GM10266 (cell line): Measurements from ENCODE around the gene CDH13.

Experiments used
- DNase-seq: peaks from one replicate; pipeline ENCODE4 v3.0.0; 2012; ENCODE audit errors: extremely low spot score
- TF ChIP-seq, protein P1 (sequence below): IDR thresholded peaks from 2 replicates; pipeline ENCODE4 v1.5.1; 2012; ENCODE audit warnings: mild to moderate bottlenecking, low read depth; ENCODE audit not compliant: control insufficient read depth, insufficient read depth; ENCODE audit errors: missing control alignments

Gene CDH13

DNA sequence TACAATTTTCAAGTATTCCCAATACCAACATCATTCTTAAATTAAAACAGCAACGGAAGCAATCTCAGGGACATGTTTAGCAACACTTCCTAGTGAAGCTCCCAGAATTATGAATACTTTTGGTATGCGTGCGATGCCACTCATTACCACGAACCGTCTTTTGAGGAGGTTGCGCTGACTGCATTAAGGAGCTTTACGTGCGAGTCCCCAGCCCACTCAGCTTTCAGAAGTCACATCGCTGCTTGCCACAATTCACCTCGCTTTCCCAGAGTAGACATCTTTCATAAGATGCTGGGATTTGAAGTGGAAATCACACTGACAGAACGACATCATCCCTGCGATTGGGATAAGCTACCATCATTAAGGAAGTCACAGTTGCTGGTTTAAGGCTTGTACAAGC lies 739.5 kb downstream of the CDH13 start:
- no peak for DNase-seq
- TF ChIP-seq, protein P1, sequence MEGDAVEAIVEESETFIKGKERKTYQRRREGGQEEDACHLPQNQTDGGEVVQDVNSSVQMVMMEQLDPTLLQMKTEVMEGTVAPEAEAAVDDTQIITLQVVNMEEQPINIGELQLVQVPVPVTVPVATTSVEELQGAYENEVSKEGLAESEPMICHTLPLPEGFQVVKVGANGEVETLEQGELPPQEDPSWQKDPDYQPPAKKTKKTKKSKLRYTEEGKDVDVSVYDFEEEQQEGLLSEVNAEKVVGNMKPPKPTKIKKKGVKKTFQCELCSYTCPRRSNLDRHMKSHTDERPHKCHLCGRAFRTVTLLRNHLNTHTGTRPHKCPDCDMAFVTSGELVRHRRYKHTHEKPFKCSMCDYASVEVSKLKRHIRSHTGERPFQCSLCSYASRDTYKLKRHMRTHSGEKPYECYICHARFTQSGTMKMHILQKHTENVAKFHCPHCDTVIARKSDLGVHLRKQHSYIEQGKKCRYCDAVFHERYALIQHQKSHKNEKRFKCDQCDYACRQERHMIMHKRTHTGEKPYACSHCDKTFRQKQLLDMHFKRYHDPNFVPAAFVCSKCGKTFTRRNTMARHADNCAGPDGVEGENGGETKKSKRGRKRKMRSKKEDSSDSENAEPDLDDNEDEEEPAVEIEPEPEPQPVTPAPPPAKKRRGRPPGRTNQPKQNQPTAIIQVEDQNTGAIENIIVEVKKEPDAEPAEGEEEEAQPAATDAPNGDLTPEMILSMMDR: no peak

DNA sequence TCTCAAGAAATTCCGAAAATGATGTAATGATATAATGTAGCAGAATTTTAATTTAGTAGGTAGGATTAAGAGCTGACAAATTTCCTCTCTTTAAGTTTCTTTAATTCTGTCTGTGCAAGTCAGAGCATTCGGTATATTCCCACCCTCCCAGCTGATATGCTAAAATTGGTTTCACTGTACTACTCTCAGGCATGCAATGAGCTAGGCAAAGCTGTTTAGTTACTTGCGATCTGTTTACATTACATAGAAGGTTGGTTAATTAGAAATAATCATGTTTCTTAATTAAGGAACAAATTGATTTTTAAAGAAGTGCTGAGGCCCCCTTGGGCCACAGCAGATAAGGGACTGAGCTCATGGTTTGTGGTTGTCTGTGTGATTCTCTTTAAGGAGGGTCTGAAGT lies 748.2 kb downstream of the CDH13 start:
- TF ChIP-seq, protein P1: no peak
- no peak for DNase-seq

DNA sequence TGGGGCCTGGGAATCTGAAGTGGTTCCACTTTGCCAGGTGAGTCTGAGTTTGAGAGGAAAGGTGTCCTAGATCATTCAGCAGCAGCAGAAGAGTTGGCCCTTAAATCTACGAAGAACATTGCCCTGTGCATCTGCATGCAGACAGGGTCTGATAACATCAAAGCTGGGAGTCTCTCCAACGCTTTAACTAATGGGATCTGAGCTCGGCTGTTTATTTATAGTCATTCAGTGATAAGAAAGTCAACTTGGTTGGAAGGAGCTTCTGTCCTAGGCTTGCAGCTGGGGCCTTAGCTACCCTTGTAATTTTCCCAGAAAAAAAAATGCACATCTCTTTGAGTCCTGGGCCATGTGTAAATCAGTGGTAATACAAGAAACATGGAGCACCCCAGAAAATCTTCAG lies 763.0 kb downstream of the CDH13 start:
- no peak for DNase-seq
- TF ChIP-seq, protein P1: no peak

DNA sequence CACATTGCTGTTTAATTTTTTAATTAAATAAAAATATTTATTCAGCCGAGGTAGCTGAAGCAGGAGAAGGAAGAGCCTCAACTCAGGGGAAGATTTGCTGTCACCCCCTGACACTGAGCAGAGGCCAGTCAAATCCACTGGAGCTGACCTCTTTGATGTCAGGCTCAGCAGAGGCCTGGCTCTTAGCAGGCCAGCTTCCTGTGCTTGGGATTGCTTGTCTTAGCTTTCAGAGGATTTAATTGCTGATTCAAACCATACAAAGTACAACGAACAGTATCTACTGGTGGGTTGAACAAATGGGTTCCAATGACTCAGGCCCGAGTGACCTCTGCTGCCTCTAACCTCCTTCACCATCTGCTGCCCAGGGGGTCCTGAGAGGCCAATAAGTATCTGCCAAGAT lies 764.0 kb downstream of the CDH13 start:
- TF ChIP-seq, protein P1: no peak
- DNase-seq: no peak

DNA sequence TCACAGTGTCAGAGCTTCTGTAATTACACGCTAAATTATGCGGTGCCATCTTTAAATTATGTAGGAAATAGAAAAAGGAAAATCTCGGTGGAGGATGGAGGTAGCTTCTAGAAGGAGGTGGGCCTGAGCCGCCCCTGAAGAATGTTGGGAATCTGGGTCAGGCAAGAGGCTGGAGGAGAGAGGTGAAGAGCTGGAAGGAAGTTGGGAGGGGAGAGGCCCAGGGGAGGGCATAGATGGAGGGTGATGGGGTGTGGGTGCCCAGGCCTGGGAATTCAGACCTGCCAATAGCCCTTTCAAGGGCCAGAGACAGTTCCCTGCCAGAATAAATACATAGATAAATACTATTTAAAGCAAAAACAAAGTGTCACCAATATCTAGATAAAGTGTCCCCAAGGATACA lies 766.0 kb downstream of the CDH13 start:
- no peak for DNase-seq
- TF ChIP-seq, protein P1: no peak

DNA sequence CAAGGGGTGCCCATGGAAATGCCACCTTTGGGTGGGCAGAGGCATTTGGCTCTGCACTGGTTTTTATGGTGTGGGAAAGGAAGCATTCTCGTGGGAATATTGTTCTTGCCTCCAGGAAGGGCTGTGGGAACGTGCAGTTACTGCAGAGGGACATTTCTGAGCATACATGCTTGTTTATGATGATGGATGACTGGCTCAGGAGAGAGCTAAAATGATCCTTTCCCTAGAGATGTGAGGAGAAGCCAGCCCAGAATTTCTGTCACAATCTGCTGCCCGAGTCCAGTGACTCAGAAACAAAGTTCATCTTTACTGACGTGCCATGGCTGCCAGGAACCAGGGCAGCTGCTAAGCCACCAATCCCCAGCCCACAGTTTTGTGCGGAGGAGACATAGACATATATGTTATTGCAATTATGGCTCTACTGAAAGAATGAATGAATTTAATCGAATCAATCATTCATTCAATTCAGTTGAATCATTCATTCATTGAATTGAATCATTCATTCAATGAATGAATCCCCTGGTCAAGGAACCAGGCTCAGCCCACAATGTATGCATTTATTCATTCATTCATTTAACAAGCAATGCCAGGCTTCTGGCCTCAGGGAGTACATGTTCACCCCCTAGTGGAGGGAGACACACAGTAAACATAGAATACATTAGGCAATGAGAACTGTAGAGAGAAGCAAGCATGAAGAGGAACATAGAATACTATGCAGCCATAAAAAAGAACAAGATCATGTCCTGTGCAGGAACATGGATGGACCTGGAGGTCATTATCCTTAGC lies 766.6 kb downstream of the CDH13 start:
- TF ChIP-seq, protein P1: no peak
- no peak for DNase-seq

DNA sequence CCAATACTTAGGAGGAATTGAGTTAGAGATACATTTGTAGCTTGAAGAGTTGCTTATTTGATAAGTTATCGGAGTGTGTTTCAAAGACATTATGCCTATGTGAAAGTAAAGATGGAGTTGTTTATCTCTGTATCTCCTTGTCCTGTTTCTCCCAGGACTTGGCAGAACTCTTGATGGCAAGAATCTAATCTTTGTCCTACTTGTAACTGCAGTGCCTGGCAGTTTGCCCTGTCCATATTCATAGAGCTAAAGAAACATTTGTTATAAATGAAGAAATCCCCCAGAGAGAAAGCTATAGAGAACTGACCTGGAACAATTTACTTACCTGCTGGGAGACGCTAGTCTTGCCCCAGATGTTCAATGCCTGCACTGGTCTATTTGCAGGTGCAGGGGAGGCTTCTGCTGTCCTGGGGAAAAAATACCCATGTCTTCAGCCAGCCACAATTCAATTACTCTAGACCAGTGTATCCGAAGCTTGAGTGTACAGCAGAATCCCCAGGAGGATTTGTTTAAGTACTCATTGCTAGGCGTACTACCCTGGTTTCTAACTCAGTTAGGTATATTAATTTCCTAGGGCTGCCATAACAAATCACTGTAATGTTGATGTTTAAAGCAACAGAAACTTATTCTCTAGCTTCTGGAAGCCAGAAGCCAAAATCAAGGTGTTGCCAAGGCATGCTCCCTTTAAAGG lies 771.0 kb downstream of the CDH13 start:
- TF ChIP-seq, protein P1: no peak

More for the DNA sequence above, 771.0 kb downstream of the CDH13 start:
- DNase-seq: no peak
